HG03095 (cell line): ENCODE results near the gene UBE2F.

ENCODE experiments used
- ATAC-seq: cut with Tn5 transposase; IDR thresholded peaks from one replicate; pipeline ENCODE4 v1.9.1; 2021; ENCODE audit warnings: moderate library complexity; ENCODE audit not compliant: unreplicated experiment

Gene UBE2F

DNA sequence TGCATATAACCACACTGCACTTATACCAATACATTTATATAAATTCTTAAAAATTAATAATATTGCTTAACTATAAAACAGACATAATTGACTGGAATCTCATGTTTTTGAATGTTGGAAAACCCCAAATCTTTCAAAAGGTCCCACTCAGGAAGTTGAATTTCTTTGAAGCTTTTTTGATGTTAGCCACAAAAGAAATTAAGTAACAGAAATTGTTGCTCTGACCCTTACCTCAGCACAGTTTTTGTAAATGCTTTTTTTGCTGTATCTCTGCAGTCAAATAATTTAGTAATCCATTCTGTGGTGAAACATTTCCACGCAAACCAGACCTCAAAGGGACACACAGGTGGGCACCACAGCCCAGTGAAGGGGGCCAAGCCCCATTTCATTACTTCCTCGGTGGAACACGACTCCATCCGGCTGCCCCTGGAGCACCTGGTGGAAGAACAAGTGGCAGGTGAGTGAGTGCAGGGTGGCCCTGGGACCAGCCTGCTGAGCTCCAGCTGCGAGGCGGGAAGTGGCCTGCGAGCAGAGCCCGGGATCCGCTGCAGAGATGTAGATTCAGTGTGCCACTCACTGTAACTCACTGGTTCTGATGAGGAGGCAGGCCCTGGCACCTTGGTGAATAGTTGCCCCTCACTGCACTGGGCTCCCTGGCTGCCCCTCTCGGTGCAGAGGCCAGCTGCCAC is 102.4 kb downstream of the UBE2F start:
- ATAC-seq, result no peak

DNA sequence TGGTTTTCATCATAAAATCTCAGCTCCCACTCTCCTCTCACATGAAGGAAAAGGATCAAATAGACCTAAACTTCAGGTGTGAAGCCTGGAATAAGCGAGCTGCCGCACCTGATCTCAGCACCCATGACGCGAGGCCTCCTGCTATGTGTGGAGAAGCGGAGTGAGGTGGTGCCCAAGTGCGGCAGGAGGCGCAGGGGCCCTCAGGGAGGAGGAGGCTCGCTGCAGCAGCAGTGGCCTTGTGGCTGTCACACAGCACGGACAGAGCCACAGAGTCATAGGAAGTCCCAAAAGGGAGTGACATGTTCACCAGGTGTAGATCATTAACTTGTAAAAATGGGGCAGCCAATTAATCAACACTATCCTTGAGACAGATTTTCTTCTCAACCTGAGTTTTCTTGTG is 103.1 kb downstream of the UBE2F start:
- ATAC-seq, result no peak

DNA sequence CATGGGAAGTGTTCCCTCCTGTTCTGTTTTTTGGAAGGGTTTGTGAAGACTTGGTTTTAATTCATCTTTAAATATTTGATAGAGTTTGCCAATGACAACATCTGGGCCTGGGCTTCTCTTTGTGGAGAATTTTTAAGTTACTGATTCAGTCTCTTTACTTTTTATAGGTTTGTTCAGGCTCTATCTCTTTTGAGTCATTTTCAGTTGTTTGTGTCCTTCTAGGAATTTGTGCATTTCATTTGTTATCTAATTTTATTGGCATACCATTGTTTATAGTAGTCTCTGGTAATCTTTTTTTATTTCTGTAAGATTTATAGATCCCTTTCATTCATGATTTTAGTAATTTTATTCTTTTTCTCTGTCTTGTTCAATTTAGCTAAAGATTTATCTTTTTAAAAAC is 108.6 kb downstream of the UBE2F start:
- ATAC-seq, result no peak

DNA sequence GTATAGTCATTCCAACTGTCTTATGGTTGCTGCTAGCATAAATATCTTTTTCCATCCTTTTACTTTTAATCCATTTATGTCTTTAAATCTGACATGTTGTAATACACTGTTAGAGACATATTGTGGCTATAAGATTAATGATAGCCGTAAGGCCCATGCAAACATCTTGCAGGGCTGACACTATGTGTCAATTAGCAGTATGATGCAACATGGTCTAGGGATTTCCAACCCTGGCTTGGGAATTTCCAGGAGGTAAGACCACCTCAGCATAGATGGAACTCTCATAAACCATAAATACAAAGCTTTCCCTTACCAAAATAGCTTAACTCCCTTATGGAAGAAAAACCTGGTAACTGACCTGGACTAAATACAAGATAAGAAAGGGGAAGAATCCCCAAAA is 110.5 kb downstream of the UBE2F start:
- no peak for ATAC-seq

DNA sequence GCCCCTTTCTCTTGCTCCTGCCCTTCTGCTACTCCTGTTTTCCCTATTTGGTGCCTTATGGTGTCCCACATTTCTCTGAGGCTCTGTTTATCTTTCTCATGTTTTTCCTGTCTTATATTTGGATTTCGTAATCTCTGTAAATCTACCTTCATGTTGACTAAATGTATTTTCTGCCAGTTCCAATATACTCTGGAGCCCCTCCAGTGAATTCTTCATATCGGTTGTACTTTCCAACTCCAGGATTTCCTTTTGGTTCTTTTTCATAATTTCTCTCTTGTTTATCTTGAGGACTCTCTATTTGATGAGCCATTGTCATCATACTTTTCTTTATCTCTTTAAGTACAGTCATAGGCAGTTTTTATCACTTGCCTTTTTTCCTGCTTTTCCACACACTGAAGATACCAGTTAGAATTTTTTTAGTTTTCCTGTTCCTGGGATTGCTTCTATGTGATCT is 113.1 kb downstream of the UBE2F start:
- no peak for ATAC-seq

DNA sequence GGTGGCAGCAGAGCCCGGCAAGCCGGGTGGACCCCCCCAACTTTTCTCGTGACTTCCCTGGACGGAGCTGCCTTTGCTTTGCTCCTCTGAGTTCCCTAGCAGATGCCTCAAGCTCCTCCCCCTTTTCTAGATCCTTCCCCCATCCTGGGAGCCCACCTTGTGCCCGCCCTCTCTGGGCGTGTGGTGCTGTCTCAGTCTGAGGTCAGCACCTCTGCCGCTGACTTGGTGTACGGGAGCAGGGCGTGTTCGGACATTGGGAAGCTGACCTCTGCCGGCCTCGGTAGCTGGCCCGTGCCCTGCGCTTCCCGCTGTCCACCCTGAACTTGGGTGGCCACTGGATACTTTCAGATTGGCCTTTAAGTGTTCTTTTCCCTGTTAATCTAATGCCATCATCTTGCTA is 113.7 kb downstream of the UBE2F start:
- ATAC-seq, result no peak

DNA sequence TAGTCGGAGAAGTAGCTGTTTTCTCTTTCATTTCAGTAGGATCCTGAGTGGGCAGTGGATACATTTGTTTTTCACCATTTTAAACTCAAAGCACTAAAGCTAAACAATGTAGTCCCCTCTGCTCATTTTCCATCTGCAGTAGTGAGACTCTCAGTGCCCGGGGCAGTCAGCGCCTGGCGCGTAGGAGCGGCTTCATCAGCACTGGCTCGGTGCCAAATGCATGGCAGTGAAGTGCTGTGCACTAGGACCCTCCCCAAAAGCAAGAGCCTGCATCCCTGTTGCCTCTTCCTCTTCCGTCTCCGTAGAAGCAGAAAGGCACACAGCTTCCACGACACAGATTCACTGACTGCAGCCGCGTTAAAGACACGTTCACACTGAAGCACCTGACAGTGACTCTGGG is 114.3 kb downstream of the UBE2F start:
- ATAC-seq, result no peak

DNA sequence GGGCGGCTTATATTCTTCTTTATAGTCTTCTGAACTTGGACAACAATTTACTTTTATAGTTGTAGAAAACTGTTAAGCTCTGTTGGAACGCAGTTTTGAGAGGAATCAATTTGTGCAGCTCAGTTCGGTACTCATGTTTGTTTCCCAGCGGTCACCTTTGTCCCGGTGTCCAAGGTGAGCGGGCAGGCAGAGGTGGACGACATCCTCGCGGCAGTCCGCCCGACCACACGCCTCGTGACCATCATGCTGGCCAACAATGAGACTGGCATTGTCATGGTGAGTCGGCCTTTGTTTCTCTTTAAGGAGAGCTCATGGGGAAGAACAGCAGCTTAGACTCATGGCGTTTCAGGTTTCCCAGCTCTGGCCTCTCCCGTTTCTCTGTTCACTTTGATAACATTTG is 114.7 kb downstream of the UBE2F start:
- no peak for ATAC-seq

DNA sequence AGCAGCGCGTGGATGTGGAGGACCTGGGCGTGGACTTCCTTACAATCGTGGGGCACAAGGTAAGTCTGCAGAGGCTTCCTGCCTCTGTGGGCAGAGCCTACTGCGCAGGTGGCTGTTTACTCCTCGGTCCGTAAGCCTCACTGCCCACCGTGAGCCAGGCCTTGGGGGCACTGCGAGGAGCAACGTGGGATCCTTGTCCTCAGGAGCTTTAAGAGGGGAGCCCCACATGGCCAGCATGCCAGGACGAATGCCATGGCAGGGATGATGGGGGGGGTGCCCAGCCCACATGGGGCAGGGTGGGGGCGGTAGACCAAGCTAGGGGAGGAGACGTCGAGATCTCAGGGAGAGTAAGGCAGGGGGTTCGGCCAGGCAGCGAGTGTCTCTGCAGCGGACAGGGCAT is 115.3 kb downstream of the UBE2F start:
- no peak for ATAC-seq

DNA sequence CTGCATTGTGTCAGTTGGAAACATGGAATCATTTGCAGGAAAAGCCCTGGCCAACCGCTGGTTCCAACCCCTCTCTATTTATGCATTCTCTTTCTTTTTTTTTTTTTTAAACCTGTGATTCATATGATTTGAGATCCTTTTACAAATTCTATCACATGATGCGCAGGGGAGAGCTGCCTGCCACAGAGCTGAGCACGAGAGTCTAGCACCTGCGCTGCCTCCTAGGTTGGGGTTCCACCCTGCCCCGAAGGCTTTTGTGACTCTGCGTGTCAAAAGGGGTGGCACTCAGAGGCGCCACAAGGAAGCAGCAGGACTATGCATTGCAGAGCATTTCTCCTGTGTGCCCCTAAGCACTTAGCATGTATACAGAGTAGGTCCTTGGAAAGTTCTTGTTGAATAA is 116.0 kb downstream of the UBE2F start:
- ATAC-seq, result no peak

DNA sequence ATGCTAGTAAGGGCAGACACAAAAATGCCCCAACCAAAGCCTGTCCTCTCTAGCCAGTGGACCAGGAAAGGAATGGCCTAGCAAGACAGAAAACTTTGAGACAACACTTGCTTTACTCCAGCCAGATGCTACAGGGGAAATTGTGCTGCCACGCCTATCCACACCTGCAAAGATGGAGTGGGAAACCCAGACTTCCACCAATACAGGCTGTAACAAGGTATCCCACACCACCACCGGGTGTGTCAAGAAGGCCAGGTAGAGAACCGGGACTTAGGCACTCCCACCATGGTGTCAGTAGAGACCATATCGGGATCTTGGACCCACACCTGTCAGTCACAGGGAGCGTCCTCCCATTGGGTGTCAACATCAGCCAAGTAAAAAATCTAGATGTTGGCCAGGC is 117.1 kb downstream of the UBE2F start:
- ATAC-seq, result no peak

DNA sequence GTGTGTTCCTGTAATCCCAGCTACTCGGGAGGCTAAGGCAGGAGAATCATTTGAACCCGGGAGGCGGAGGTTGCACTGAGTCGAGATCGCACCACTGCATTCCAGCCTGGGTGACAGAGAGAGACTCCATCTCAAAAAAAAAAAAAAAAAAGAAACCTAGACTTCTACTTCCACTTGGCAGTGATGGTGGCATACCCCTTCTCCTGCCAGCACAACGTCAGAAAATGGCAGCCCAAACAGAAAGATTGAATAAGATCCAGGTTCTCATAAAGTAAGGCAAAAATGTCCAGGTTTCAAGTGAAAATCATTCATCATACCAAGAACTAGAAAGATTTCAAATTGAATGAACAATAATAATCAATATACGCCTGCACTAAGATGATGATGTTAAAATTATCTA is 117.9 kb downstream of the UBE2F start:
- no peak for ATAC-seq

DNA sequence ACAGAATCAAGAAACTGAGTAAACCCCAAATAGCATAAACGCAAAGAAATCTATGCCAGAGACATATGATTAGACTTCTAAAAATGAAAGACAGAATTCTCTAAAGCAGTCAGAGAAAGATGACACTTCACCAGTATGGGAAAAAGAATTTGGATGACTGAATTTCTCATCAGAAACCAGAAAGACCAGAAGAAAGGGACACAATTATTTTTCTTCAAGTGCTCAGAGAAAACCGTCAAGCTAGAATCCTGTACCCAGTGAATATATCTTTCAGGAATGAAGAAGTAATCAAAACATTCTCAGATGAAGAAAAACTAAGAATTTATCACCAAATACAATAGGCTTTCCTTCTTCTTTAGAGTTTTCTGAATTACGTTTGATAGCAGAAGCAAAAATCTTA is 119.1 kb downstream of the UBE2F start:
- ATAC-seq, result no peak

DNA sequence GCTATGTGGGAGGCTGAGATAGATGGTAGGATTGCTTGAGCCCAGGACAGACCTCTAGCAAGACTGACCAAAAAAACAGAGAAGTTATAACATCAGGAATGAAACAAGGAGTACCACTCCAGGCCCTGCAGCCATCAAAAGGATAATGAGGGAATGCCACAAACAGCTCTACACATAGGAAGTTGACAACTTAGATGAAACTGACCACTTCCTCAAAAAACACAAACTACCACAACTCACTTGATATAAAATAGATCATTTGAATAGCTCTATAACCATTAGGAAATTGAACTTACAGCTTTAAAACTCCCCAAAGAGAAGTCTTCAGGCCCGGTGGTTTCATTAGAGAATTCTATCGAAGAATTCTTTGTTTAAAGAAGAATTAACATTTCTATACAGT is 120.4 kb downstream of the UBE2F start:
- ATAC-seq, result no peak

DNA sequence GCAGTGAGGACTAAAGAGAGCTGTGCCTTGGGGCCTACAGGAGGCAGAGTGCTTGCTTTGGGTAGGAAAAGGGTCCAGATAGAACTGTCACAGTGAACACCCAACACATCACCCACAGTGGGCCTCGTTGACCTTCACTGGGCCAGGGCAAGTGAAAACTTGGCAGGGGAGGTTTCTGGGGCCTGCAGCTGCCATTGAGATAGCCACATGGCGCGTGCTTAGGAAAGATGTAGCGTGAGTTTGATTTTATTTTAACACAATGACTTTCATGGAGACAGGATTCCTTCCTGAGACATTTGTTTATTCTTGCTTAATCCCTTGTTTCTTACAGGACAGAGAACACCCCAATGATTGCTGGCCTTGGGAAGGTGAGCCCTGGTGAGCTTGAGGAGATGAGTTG is 124.1 kb downstream of the UBE2F start:
- no peak for ATAC-seq

DNA sequence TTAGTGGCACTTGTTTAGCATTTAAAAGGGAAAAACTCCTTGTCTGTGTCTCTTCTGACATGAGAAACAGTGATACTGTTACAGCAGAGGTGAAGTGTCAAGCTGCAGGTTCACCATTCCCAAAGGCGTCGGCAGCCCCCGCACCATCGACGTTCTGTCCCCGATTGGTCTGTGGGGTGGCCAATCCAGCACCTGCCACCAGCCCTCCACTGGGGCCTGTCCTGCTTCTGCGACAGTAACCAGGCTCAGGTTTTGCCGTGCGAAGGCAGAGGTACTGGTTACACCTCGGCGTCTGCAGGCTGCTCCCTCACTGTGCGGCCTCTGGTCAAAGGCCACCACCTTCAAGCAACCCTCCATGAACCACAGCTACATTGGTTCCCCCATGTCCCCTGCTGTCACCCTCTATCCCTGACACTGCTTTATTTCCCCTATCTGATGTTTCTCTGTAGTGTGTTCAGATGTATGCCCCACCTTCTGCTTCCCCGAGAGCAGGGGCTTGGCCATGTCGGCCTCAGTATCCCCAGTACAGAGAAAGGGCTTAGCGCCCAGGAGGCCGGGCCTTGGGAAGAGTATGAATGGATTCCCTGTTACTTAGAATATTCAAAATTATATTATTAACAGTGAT is 124.7 kb downstream of the UBE2F start:
- no peak for ATAC-seq
